Erythroblast (primary cell): ENCODE results near the gene MSL1.

Experiments used
- GATA1 ChIP-seq: IDR thresholded peaks from 2 replicates; pipeline ENCODE4 v1.6.1; 2011; ENCODE audit warnings: low read depth, mild to moderate bottlenecking, control low read depth, low read length, moderate library complexity
- POLR2A ChIP-seq: IDR thresholded peaks from 2 replicates; pipeline ENCODE4 v1.6.1; 2011; ENCODE audit warnings: mild to moderate bottlenecking, low read length

- TF ChIP-seq POLR2A = no peak
- TF ChIP-seq GATA1 = no peak
Observed at GRCh38 chr17:40097931-40098845, 23.6 kb upstream of the MSL1 start.
